ENCODE measurements around the gene ARID5B.

DNA sequence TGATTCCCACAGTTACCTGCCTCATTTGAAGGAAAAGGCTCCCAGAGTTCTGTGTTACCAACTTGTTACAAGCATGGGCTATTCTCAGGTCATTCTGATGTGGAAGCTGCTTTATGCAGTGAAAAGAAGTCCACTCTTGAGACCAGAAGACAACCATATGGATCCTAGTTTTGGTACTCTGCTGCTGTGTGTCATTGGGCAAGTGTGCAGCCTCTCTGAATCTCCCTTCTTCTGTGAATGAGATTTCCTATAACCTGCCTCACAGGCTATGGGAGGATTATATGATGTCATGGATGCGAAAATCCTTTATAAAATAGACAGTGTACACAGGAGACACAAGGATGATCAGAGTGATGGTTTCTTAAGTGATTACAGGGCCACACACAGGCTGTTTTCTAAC lies 166.1 kb downstream of the ARID5B start:
- TF ChIP-seq, protein P1, sequence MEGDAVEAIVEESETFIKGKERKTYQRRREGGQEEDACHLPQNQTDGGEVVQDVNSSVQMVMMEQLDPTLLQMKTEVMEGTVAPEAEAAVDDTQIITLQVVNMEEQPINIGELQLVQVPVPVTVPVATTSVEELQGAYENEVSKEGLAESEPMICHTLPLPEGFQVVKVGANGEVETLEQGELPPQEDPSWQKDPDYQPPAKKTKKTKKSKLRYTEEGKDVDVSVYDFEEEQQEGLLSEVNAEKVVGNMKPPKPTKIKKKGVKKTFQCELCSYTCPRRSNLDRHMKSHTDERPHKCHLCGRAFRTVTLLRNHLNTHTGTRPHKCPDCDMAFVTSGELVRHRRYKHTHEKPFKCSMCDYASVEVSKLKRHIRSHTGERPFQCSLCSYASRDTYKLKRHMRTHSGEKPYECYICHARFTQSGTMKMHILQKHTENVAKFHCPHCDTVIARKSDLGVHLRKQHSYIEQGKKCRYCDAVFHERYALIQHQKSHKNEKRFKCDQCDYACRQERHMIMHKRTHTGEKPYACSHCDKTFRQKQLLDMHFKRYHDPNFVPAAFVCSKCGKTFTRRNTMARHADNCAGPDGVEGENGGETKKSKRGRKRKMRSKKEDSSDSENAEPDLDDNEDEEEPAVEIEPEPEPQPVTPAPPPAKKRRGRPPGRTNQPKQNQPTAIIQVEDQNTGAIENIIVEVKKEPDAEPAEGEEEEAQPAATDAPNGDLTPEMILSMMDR (IDR thresholded peaks at IDR 0.05; ENCODE audit: low read depth, low read length): no peak
- TF ChIP-seq MYC (IDR thresholded peaks at IDR 0.05; ENCODE audit: low read depth, low read length) (no peak), POLR2A (IDR thresholded peaks at IDR 0.05; ENCODE audit: extremely low read depth, insufficient read length) (no peak)
- TF ChIP-seq, protein P2, sequence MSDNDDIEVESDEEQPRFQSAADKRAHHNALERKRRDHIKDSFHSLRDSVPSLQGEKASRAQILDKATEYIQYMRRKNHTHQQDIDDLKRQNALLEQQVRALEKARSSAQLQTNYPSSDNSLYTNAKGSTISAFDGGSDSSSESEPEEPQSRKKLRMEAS (IDR thresholded peaks at IDR 0.05; ENCODE audit: low read depth, low read length): no peak
